Right atrium auricular region (tissue), 2 donors: Measurements from ENCODE around the gene NRXN3. TPM values are rescaled to one million over a fixed set of nuclear protein-coding genes. Genes with fewer than 3 reads are reported as not detected.

Experiments used
- DNase-seq: peaks from one replicate; pipeline ENCODE4 v3.0.0-alpha.2; 2019; ENCODE audit warnings: low spot score
- H3K27ac ChIP-seq, 2 donors: fragments of 200-600 bp; sonication (generic); 1 replicate in 1 of 2; 2 replicates in 1 of 2; pipeline ENCODE4 v1.5.1; 2016 to 2019
- H3K27me3 ChIP-seq, 2 donors: fragments of 200-600 bp; sonication (generic); one replicate each; pipeline versions ENCODE4 v1.5.1 to v1.6.0; 2017 to 2019
- H3K36me3 ChIP-seq: fragments of 200-600 bp; sonication (generic); one replicate; pipeline ENCODE4 v1.5.1; 2016
- H3K4me1 ChIP-seq, 2 donors: fragments of 200-600 bp; sonication (generic); one replicate each; pipeline versions ENCODE4 v1.5.1 to v1.6.0; 2017 to 2019
- H3K4me3 ChIP-seq, 2 donors: fragments of 200-600 bp; sonication (generic); 1 replicate in 1 of 2; 2 replicates in 1 of 2; pipeline ENCODE4 v1.5.1; 2017 to 2019; ENCODE audit warnings: mild to moderate bottlenecking in 1 of 2, moderate library complexity in 1 of 2
- H3K9me3 ChIP-seq, 2 donors: fragments of 200-600 bp; sonication (generic); one replicate each; pipeline ENCODE4 v1.5.1; 2019
- CTCF ChIP-seq, 2 donors: fragments of 200-600 bp; sonication (generic); IDR thresholded peaks; one replicate each; pipeline ENCODE4 v1.5.1; 2019; ENCODE audit warnings: antibody characterized with exemption in 2 of 2
- total RNA-seq, 2 donors: library from RNA; depleted of rRNA; stranded (reverse); fragments of >200 nt; gene quantifications; one replicate each; pipeline ENCODE4 v1.1.0, GENCODE V29; 2016

NRXN3 gene
- total RNA-seq, 2 donors from 2014 or later = 2.0 to 2.3 TPM

DNA sequence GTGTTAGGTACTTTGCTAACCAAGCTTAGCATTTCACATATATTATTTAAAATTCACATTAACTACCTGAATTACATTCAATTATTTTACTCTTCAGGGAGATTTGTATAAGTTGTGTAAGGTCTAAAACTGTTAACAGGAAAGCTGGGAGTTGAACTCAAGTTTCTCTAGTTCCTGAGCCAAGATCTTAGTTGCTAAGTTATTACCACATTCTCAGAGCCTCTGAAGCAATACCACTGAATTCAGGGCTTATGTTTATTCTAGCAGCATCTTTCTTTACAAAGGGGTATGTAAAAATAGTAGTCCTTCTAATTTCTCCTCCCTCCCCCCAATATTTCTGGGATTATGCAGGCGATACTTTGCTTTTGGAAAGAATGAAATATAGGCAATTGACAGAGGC, 1254.3 kb downstream of the NRXN3 start:
- H3K4me1 ChIP-seq = no peaks in the 10 kb centered on the region
- H3K36me3 ChIP-seq = no peaks in the 10 kb centered on the region
- no peak overlapping the region for H3K4me3 ChIP-seq
- no peaks in the 10 kb centered on the region for H3K27me3 ChIP-seq
- no peak for TF ChIP-seq CTCF (IDR thresholded peaks at IDR 0.05)
- DNase-seq = no peak
- no peaks in the 10 kb centered on the region for H3K9me3 ChIP-seq
- H3K27ac ChIP-seq = no peak overlapping the region

DNA sequence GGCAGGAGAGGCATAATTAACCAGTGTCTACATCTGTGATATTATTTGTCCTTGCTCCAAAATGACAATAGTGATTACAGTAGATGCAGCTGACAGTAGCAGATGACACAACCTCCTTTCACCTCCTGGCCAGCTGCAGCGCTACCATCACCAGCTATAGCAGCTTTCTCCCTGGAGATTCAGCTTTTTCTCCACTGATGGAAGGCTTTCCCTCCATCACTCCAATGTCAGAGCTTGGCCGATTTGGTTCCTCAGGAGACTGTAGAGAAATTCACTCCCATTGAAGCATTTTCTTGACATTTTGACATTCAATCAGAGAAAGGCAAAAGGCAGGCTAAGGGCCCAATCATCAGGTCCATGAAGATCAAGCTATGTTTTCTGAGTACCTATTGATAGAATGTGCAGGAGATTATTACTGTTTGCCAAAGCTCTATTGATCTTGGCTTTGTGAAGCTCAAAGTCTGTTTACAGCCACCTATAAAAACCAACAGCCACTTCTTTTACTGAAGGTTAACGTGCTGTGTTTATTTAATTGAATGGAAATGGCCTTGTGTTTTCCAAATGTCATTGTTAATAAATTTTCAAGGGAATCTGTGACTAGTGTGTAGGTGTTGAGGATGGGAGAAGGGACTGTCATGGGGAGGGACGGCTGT, 1256.1 kb downstream of the NRXN3 start:
- H3K4me1 ChIP-seq = no peaks in the 10 kb centered on the region
- DNase-seq = no peak
- H3K36me3 ChIP-seq = no peaks in the 10 kb centered on the region
- H3K27ac ChIP-seq = no peak overlapping the region
- no peak overlapping the region for H3K4me3 ChIP-seq
- no peaks in the 10 kb centered on the region for H3K27me3 ChIP-seq
- no peak for TF ChIP-seq CTCF (IDR thresholded peaks at IDR 0.05)
- no peaks in the 10 kb centered on the region for H3K9me3 ChIP-seq

- no peaks in the 10 kb centered on the region for H3K4me1 ChIP-seq
- H3K27me3 ChIP-seq = no peaks in the 10 kb centered on the region
- no peak overlapping the region for H3K4me3 ChIP-seq
- DNase-seq = no peak
- no peaks in the 10 kb centered on the region for H3K9me3 ChIP-seq
- no peak overlapping the region for H3K27ac ChIP-seq
- no peak for TF ChIP-seq CTCF (IDR thresholded peaks at IDR 0.05)
- H3K36me3 ChIP-seq = no peaks in the 10 kb centered on the region
Observed at GRCh38 chr14:79432640-79433039, 1262.5 kb downstream of the NRXN3 start.

DNA sequence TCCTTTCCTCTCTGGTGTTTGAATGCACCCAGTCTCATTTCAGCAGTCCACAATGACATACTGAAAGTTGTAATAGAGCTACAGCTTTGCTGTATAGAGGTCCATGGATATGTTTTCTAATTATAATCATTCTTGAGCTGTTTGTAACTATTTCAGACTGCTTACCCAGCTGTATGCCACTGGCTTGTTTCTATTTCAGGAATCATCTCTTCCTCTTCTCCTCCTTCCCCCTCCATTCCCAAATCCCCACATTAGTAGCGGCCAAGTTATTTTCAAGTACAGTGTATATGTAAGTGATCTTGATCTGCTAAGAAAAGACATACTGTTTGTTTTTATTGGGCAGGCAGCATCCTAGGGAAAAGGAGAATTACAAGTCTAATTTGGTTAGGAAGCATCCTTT, 1266.2 kb downstream of the NRXN3 start:
- no peak for DNase-seq
- Histone ChIP-seq H3K9me3 (no peaks in the 10 kb centered on the region), H3K4me3 (no peak overlapping the region), H3K4me1 (no peaks in the 10 kb centered on the region), H3K27me3 (no peaks in the 10 kb centered on the region), H3K36me3 (no peaks in the 10 kb centered on the region), H3K27ac (no peak overlapping the region)
- TF ChIP-seq CTCF (IDR thresholded peaks at IDR 0.05) = no peak

DNA sequence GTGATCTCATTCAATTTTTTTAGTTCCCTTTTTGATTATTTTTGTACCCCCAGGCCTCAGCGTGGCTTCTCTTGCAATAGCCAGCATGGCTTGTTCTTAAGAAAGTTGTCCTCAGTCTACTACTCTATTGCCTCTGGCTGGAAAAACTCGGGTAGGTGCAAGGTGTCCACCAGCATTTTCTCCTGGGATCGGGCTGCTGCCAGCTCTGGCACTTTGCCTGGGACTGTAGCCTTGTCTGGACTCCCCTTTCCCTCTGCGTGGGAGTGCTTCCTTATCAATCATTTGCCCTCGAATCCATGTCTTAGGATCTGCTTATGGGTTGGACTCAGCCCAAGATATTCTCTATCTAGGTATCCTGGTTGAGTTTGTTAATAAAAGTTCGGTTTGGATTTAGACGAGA, 1267.8 kb downstream of the NRXN3 start:
- Histone ChIP-seq H3K4me1 (no peaks in the 10 kb centered on the region), H3K9me3 (no peaks in the 10 kb centered on the region), H3K27me3 (no peaks in the 10 kb centered on the region), H3K4me3 (no peak overlapping the region), H3K36me3 (no peaks in the 10 kb centered on the region), H3K27ac (no peak overlapping the region)
- no peak for TF ChIP-seq CTCF (IDR thresholded peaks at IDR 0.05)
- no peak for DNase-seq

DNA sequence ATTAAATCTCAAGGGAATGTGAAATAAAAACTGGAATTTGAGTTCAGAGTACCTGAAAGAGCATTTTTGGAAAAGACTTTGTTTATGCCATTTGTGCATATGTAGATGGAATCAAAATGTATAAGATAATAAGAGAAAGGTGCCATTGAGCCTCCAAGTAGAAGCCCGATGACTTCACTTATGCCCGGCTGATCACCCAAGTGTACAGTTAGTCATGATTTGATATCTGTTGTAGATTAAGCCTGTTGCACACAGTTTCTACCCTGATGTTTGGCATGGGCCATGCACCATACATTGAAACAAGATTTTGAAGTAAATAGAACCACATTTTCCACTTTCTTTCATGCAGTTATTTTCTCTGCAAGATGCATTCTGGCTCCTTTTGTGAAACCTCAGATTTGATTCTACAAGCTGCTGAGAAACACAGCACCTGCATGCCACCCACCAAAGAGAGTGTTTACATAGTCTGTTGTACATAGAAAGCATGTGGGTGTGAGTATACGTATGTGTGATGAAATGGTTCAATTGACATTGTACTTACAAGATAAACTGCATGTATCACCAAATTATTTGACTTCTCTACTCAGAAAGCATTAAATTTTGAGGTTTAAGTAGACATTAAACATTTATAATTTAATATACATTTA, 1268.6 kb downstream of the NRXN3 start:
- Histone ChIP-seq H3K27me3 (no peaks in the 10 kb centered on the region), H3K4me3 (no peak overlapping the region), H3K36me3 (no peaks in the 10 kb centered on the region), H3K27ac (no peak overlapping the region), H3K4me1 (no peaks in the 10 kb centered on the region), H3K9me3 (no peaks in the 10 kb centered on the region)
- no peak for TF ChIP-seq CTCF (IDR thresholded peaks at IDR 0.05)
- no peak for DNase-seq
